K562 (cell line): ENCODE results near the gene RYR3. TPM values are rescaled to one million over a fixed set of nuclear protein-coding genes. Genes with fewer than 3 reads are reported as not detected.

Experiments
- ATAC-seq: fragments of 200-7000 bp; cut with Tn5 transposase; 3 replicates; pipeline ENCODE4 v1.9.1; 2020; ENCODE audit warnings: moderate library complexity
- BruUV-seq: library from RNA; stranded (reverse); fragments of 400-500 nt; replicated peaks from 2 replicates; lab custom pipeline; 2021; lab: Mats Ljungman, UMichigan
- CTCF ChIA-PET: fragments of 300-600 bp; formaldehyde crosslinking; extraction: SDS; loops from one replicate; lab custom pipeline; 2021; ENCODE audit warnings: low intra/inter-chr PET ratio; lab: Yijun Ruan, JAX
- POLR2A ChIA-PET: fragments of 300-600, 350-650 bp; sonication (Branson Sonifier 250); formaldehyde crosslinking; extraction: SDS; loops from one replicate; lab custom pipeline; 2021; ENCODE audit warnings: antibody characterized with exemption, inconsistent platforms; lab: Yijun Ruan, JAX
- DNase-seq, 4 experiments: peaks; one replicate each; pipeline versions ENCODE4 v3.0.0 to v3.0.0-alpha.2; 2011 to 2018; ENCODE audit warnings: low spot score in 3 of 4, mixed read lengths in 3 of 4; ENCODE audit errors: extremely low read depth in 1 of 4
- FAIRE-seq: peaks from 2 replicates; lab custom pipeline; 2011; peaks lifted over from hg19 to GRCh38; lab: Jason Lieb, UNC
- H2AFZ ChIP-seq: 2 replicates; pipeline ENCODE4 v1.6.0; 2011; ENCODE audit warnings: low read depth, low read length, control low read depth, inconsistent platforms
- H3K27ac ChIP-seq: fragments of 200-600 bp; 3 replicates; pipeline ENCODE4 v1.8.0; 2011; ENCODE audit warnings: low read depth, mild to moderate bottlenecking, control low read depth, inconsistent platforms, low read length, moderate library complexity, mixed read lengths; ENCODE audit errors: extremely low read depth
- H3K27me3 ChIP-seq, 2 experiments: fragments of 300-600 bp in 1 of 2; 2 replicates in 1 of 2; 3 replicates in 1 of 2; pipeline versions ENCODE4 v1.6.0 to v1.8.0; 2011; ENCODE audit warnings: inconsistent platforms in 2 of 2, low read length in 2 of 2, mild to moderate bottlenecking in 1 of 2, mixed read lengths in 1 of 2, moderate library complexity in 1 of 2; ENCODE audit not compliant: control insufficient read depth in 2 of 2, insufficient read depth in 2 of 2
- H3K36me3 ChIP-seq: fragments of 300-600 bp; 3 replicates; pipeline ENCODE4 v1.8.0; 2011; ENCODE audit warnings: mild to moderate bottlenecking, low read length, inconsistent platforms; ENCODE audit not compliant: control insufficient read depth, insufficient read depth
- H3K4me1 ChIP-seq, 2 experiments: fragments of 200-600 bp in 1 of 2; replicated peaks in 1 of 2; 2 replicates in 1 of 2; 3 replicates in 1 of 2; pipeline versions ENCODE4 v1.5.1 to v1.8.0; 2011; ENCODE audit warnings: inconsistent platforms in 2 of 2, low read length in 2 of 2, mild to moderate bottlenecking in 1 of 2, mixed read lengths in 1 of 2, moderate library complexity in 1 of 2; ENCODE audit not compliant: control insufficient read depth in 2 of 2, insufficient read depth in 2 of 2
- H3K4me2 ChIP-seq: 2 replicates; pipeline ENCODE4 v1.6.1; 2011; ENCODE audit warnings: low read length, control low read depth, inconsistent platforms, mixed read lengths; ENCODE audit not compliant: insufficient read depth
- H3K4me3 ChIP-seq: fragments of 200-600 bp; sonication (generic), shearing (Covaris generic); 2 replicates; pipeline ENCODE4 v1.5.1; 2016; ENCODE audit warnings: control low read depth, inconsistent platforms
- H3K79me2 ChIP-seq: fragments of 200-600 bp; 3 replicates; pipeline ENCODE4 v1.8.0; 2011; ENCODE audit warnings: low read length, inconsistent platforms; ENCODE audit not compliant: control insufficient read depth, insufficient read depth
- H3K9ac ChIP-seq, 2 experiments: 2 replicates each; pipeline versions ENCODE4 v1.6.0 to v1.6.1; 2011; ENCODE audit warnings: low read depth in 2 of 2, low read length in 2 of 2, control low read depth in 1 of 2, inconsistent platforms in 1 of 2, mild to moderate bottlenecking in 1 of 2, mixed read lengths in 1 of 2; ENCODE audit not compliant: insufficient read depth in 1 of 2
- H3K9me1 ChIP-seq: one replicate; pipeline ENCODE4 v1.6.0; 2011; ENCODE audit warnings: inconsistent platforms, mild to moderate bottlenecking, low read length, moderate library complexity; ENCODE audit not compliant: control insufficient read depth, insufficient read depth
- H3K9me3 ChIP-seq: replicated peaks from 2 replicates; pipeline ENCODE4 v1.5.1; 2011; ENCODE audit warnings: low read depth, low read length, inconsistent platforms; ENCODE audit not compliant: control insufficient read depth, insufficient read depth
- H4K20me1 ChIP-seq: replicated peaks from 2 replicates; pipeline ENCODE4 v1.6.1; 2011; ENCODE audit warnings: low read length, inconsistent platforms, mixed read lengths; ENCODE audit not compliant: control insufficient read depth, insufficient read depth
- AFF1 ChIP-seq, 2 experiments: fragments of 450-650 bp; IDR thresholded peaks; 2 replicates each; pipeline ENCODE4 v1.6.1; 2018; ENCODE audit warnings: mild to moderate bottlenecking in 2 of 2, low read depth in 1 of 2; ENCODE audit not compliant: partially characterized antibody in 2 of 2
- ARID3A ChIP-seq: IDR thresholded peaks from 2 replicates; pipeline ENCODE4 v1.6.1; 2012; ENCODE audit warnings: low read depth, low read length, improper control_type of control experiment, borderline replicate concordance
- BCOR ChIP-seq: fragments of 450-650 bp; IDR thresholded peaks from 2 replicates; pipeline ENCODE4 v1.6.1; 2016
- BRD9 ChIP-seq: fragments of 450-650 bp; IDR thresholded peaks from 2 replicates; pipeline ENCODE4 v1.6.1; 2018; ENCODE audit warnings: low read depth; ENCODE audit not compliant: partially characterized antibody
- CSDE1 ChIP-seq, 2 experiments: fragments of 450-650 bp; IDR thresholded peaks; 2 replicates each; pipeline ENCODE4 v1.6.1; 2016; ENCODE audit warnings: mild to moderate bottlenecking in 1 of 2
- EP400 ChIP-seq: fragments of 450-650 bp; IDR thresholded peaks from 2 replicates; pipeline ENCODE4 v1.6.1; 2017; ENCODE audit warnings: antibody characterized with exemption, mild to moderate bottlenecking, moderate library complexity
- ESRRA ChIP-seq: fragments of 450-650 bp; IDR thresholded peaks from 2 replicates; pipeline ENCODE4 v1.6.1; 2014; ENCODE audit warnings: low read depth, mild to moderate bottlenecking, moderate library complexity, borderline replicate concordance
- HMG20B ChIP-seq: fragments of 250-450 bp; sonication (Bioruptor Pico); IDR thresholded peaks from 2 replicates; pipeline ENCODE4 v1.5.0; 2021; ENCODE audit warnings: mild to moderate bottlenecking
- KAT2B ChIP-seq: IDR thresholded peaks from one replicate; pipeline ENCODE4 v1.6.1; 2012; ENCODE audit warnings: low read depth, mild to moderate bottlenecking, control low read depth, inconsistent platforms, low read length, moderate library complexity
- KAT8 ChIP-seq: fragments of 450-650 bp; IDR thresholded peaks from 2 replicates; pipeline ENCODE4 v1.6.1; 2016; ENCODE audit warnings: low read depth, mild to moderate bottlenecking
- MBD2 ChIP-seq: sonication (generic); IDR thresholded peaks from 2 replicates; pipeline ENCODE4 v1.6.1; 2016; ENCODE audit warnings: low read depth, borderline replicate concordance
- MCM3 ChIP-seq: fragments of 450-650 bp; IDR thresholded peaks from 2 replicates; pipeline ENCODE4 v1.6.1; 2016
- MITF ChIP-seq: IDR thresholded peaks from 2 replicates; pipeline ENCODE4 v1.6.1; 2014; ENCODE audit warnings: antibody characterized with exemption
- THRA ChIP-seq: fragments of 450-650 bp; IDR thresholded peaks from 2 replicates; pipeline ENCODE4 v1.6.1; 2017; ENCODE audit warnings: mild to moderate bottlenecking, moderate library complexity
- ZFP30 ChIP-seq: fragments of 250-450 bp; sonication (Bioruptor Pico); IDR thresholded peaks from 2 replicates; pipeline ENCODE4 v1.8.0; 2022; ENCODE audit warnings: moderate library complexity, mild to moderate bottlenecking, inconsistent platforms, borderline replicate concordance
- ZNF41 ChIP-seq: fragments of 250-450 bp; sonication (Bioruptor Pico); conservative IDR thresholded peaks from 2 replicates; pipeline ENCODE4 v1.4.0; 2020; ENCODE audit warnings: mild to moderate bottlenecking
- WGBS: fragments of 100-300 bp; shearing (Covaris generic); methylation state at CpG from one replicate; pipeline ENCODE4 v1.1.6; 2016; ENCODE audit warnings: low coverage, mixed read lengths; ENCODE audit not compliant: insufficient coverage; ENCODE audit errors: missing lambda C conversion rate; 5-methylcytosine and 5-hydroxymethylcytosine counted together
- in situ Hi-C: fragments of 300-500 bp; cut with MboI; formaldehyde crosslinking; loops from 4 replicates; pipeline ENCODE4 v1.15.0; 2018; ENCODE audit warnings: inconsistent platforms, mixed read lengths
- intact Hi-C: fragments of 100-400 bp; cut with micrococcal nuclease; formaldehyde crosslinking; loops from 2 replicates; pipeline ENCODE4 v1.14.2; 2022
- polyA plus RNA-seq, 8 experiments: library from polyadenylated mRNA; depleted of rRNA in 4 of 8; stranded (reverse) in 5 of 8; unstranded in 3 of 8; fragments of >200 nt; fragmentation: Nextera tagmentation in 2 of 8; fragmentation: Illumina TruSeq in 1 of 8; extraction: Ambion mirVana in 2 of 8; extraction: Trizol in 1 of 8; gene quantifications; 2 replicates each; pipeline versions ENCODE4 v1.2.1 to v1.2.3, GENCODE V29; 2011 to 2014; ENCODE audit warnings: inconsistent platforms in 1 of 8, missing spikeins in 1 of 8
- total RNA-seq, 7 experiments: library from RNA; depleted of rRNA in 6 of 7; stranded (reverse); fragments of >200 nt in 6 of 7; fragmentation: Illumina TruSeq in 2 of 7; extraction: Trizol in 2 of 7; gene quantifications; 2 replicates each; pipeline versions ENCODE4 v1.2.1 to v1.2.3, GENCODE V29; 2011 to 2021; ENCODE audit warnings: low replicate concordance in 1 of 7

RYR3 gene
- total and polyA plus RNA-seq, 9 of the 15 experiments (the other 6 are each of a cell fraction or from before 2014, with no cell fraction given): 0.04 TPM; not detected in 8

- no TSS peak for BruUV-seq
- H3K36me3 ChIP-seq: no peaks in the 10 kb centered on the region
- H3K9me1 ChIP-seq: no peaks in the 10 kb centered on the region
- ATAC-seq (no peak), FAIRE-seq (no peak), DNase-seq (no peak)
- no peak overlapping the region for H3K4me3 ChIP-seq
- H3K4me1 ChIP-seq: no peaks in the 10 kb centered on the region
- no peaks in the 10 kb centered on the region for H3K79me2 ChIP-seq
- H3K4me2 ChIP-seq: no peak overlapping the region
- intact Hi-C loops: no loop called here
- no peak overlapping the region for H2AFZ ChIP-seq
- no peaks in the 10 kb centered on the region for H3K9me3 ChIP-seq
- H3K27ac ChIP-seq: no peak overlapping the region
- POLR2A ChIA-PET: interaction anchor here (0.7 kb wide), 1 partner anchor 127 kb away, joined by 3 read pairs; no protein-coding TSS in a partner anchor
- in situ Hi-C loops: no loop called here
- CTCF ChIA-PET: no interaction called here
- H3K9ac ChIP-seq: no peak overlapping the region
- 4% methylated on average over 2 of the region's 2 CpGs for WGBS
- no peaks in the 10 kb centered on the region for H4K20me1 ChIP-seq
- H3K27me3 ChIP-seq: peaks cover 0 to 14% of the 10 kb centered on the region in 2 experiments; a peak in 2 of 5 replicates
- no peak for TF ChIP-seq ZNF41
- TF ChIP-seq KAT8: no peak
- TF ChIP-seq BCOR: no peak
- no peak for TF ChIP-seq AFF1 (IDR thresholded peaks at IDR 0.05; ENCODE audit: low read depth in 1 of 2, partially characterized antibody in 2 of 2)
- no peak for TF ChIP-seq ZFP30 (CRISPR knock-in tag)
- no peak for TF ChIP-seq ARID3A
- no peak for TF ChIP-seq CSDE1 (IDR thresholded peaks at IDR 0.05)
- no peak for TF ChIP-seq MITF
- TF ChIP-seq EP400: no peak
- no peak for TF ChIP-seq ESRRA
- TF ChIP-seq THRA: no peak
- TF ChIP-seq BRD9: no peak
- no peak for TF ChIP-seq MCM3
- TF ChIP-seq HMG20B (CRISPR knock-in tag): no peak
- no peak for TF ChIP-seq KAT2B
- TF ChIP-seq MBD2: no peak
Observed at GRCh38 chr15:33742800-33743199, 432.0 kb downstream of the RYR3 start.
